GM21723 (cell line): ENCODE data around the gene SLC6A6.

Experiments
- ATAC-seq: cut with Tn5 transposase; IDR thresholded peaks from one replicate; pipeline ENCODE4 v1.9.1; 2021; ENCODE audit warnings: mild to moderate bottlenecking, moderate library complexity; ENCODE audit not compliant: unreplicated experiment

Gene SLC6A6

GRCh38 chr3:14536055-14536815 is 133.8 kb downstream of the SLC6A6 start:
- ATAC-seq = no peak

- ATAC-seq = no peak
These were observed 134.6 kb downstream of the SLC6A6 start for GRCh38 chr3:14536837-14537589.

- no peak for ATAC-seq
These were observed 135.4 kb downstream of the SLC6A6 start for GRCh38 chr3:14537590-14538450.

- no peak for ATAC-seq
These were observed 136.2 kb downstream of the SLC6A6 start for GRCh38 chr3:14538451-14539088.
